HEK293T (cell line): ENCODE results near the gene ADGRD1.
A peak's percentile ranks its signal among the peaks of the same experiment; 100 is the strongest.

Experiments
- ARNT ChIP-seq: fragments of 450-650 bp; IDR thresholded peaks from 2 replicates; pipeline ENCODE4 v1.6.1; 2017; ENCODE audit warnings: mild to moderate bottlenecking
- BHLHE40 ChIP-seq: fragments of 450-650 bp; IDR thresholded peaks from 2 replicates; pipeline ENCODE4 v1.6.1; 2016; ENCODE audit warnings: mild to moderate bottlenecking, moderate library complexity, borderline replicate concordance
- ELF4 ChIP-seq: fragments of 450-650 bp; IDR thresholded peaks from 2 replicates; pipeline ENCODE4 v1.6.1; 2017; ENCODE audit warnings: antibody characterized with exemption
- FOXA1 ChIP-seq: fragments of 450-650 bp; IDR thresholded peaks from 2 replicates; pipeline ENCODE4 v1.6.1; 2016; ENCODE audit warnings: mild to moderate bottlenecking
- FOXK2 ChIP-seq: fragments of 450-650 bp; IDR thresholded peaks from 2 replicates; pipeline ENCODE4 v1.6.1; 2016; ENCODE audit warnings: mild to moderate bottlenecking
- FOXM1 ChIP-seq: fragments of 450-650 bp; IDR thresholded peaks from 2 replicates; pipeline ENCODE4 v1.6.1; 2017; ENCODE audit warnings: mild to moderate bottlenecking, borderline replicate concordance
- HDGF ChIP-seq: fragments of 450-650 bp; IDR thresholded peaks from 2 replicates; pipeline ENCODE4 v1.6.1; 2017; ENCODE audit warnings: antibody characterized with exemption, borderline replicate concordance
- L3MBTL2 ChIP-seq: fragments of 450-650 bp; conservative IDR thresholded peaks from 2 replicates; pipeline ENCODE4 v1.6.1; 2016; ENCODE audit warnings: mild to moderate bottlenecking
- PKNOX1 ChIP-seq: fragments of 450-650 bp; IDR thresholded peaks from 2 replicates; pipeline ENCODE4 v1.6.1; 2016
- SP1 ChIP-seq: fragments of 450-650 bp; IDR thresholded peaks from 2 replicates; pipeline ENCODE4 v1.6.1; 2017
- SUZ12 ChIP-seq: fragments of 450-650 bp; IDR thresholded peaks from 2 replicates; pipeline ENCODE4 v1.6.1; 2016; ENCODE audit warnings: mild to moderate bottlenecking
- TARDBP ChIP-seq: fragments of 450-650 bp; IDR thresholded peaks from 2 replicates; pipeline ENCODE4 v1.6.1; 2016
- ZNF384 ChIP-seq: fragments of 450-650 bp; IDR thresholded peaks from 2 replicates; pipeline ENCODE4 v1.6.1; 2016

DNA sequence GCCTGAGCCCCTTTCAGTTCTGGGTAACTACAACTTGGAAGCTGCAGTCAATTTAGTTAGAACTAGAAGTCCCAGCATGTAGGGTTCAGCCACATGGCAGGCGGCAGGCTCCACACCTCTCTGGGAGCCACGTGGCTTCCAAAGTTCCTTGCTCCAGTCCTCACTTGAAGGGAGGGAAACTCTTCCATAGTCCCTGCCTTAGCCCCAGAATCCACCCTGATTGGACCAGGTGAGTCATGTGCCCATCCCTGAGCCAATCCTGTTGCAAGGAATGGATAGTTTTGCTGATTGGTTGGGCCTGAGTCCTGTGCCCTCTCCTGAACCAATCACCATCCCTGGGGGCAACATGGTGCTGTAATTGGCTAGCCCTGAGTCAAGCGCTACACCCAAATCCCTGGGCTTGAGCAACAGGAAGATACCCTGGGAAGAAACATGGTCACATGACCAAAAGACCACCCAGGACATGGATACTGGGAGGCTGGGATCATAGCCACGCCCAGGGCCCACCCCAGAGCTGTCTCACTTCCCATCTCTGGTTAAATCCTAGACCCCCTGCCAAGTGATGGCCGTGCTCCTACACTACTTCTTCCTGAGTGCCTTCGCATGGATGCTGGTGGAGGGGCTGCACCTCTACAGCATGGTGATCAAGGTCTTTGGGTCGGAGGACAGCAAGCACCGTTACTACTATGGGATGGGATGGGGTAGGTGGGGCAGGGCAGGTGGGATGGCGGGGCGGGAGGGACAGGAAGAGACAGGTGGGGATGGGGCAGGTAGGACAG, 154.7 kb downstream of the ADGRD1 start:
- TF ChIP-seq SUZ12 (no peak), FOXA1 (no peak), FOXK2 (no peak), BHLHE40 (no peak), HDGF (no peak), ELF4 (no peak), L3MBTL2 (peak; percentile 51), ZNF384 (no peak), SP1 (no peak), ARNT (no peak), FOXM1 (no peak), PKNOX1 (no peak), TARDBP (no peak)
